Cardiac ventricle fibroblast (primary cell): Measurements from ENCODE around the gene VSTM2L. TPM values are rescaled to one million over a fixed set of nuclear protein-coding genes. Genes with fewer than 3 reads are reported as not detected.

Source experiments
- total RNA-seq: library from RNA; depleted of rRNA; stranded (reverse); fragments of >200 nt; gene quantifications from 2 replicates; pipeline ENCODE4 v1.2.3, GENCODE V29; 2015

VSTM2L gene, protein sequence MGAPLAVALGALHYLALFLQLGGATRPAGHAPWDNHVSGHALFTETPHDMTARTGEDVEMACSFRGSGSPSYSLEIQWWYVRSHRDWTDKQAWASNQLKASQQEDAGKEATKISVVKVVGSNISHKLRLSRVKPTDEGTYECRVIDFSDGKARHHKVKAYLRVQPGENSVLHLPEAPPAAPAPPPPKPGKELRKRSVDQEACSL
- 0.44 and 1.9 TPM in 2 replicates for total RNA-seq

DNA sequence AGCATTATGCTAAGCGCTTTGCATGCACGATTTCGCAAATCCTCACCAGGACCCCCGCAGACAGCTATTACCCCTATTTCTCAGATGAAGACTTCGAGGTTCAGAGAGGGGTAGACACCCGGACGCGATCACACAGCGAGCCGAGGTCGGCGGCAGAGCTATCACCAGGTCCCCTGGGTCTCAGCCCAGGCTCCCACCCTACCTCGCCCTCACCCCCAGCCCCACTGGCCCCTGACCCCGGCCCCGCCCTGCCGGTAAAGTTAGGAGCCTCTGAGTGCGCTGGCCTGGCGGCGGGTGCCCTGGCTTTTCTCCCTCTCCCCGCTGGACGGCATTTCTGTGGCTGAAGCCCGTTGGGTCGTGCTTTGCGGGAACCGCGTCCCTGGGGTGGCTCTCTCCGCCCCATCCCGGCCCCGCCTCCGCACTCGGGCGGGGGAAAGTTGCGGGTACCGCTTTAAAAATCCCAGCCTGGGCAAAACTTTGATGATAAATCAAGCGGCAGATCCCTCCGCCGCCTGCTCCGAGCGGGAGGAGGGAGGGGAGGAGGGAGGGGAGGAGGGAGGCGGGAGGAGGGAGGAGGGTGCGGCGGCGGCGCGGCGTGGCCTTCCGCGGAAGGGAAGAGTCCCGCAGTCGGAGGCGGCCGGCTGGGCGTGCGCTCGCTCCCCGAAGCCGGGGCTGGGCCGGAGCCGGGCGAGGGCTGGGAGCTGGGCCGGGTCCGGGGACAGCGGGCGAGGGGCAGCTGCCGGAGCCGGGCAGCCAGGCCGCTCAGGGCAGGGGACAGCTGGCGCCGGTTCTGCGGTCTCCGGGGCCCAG lies at the start of gene VSTM2L:
TSS of gene VSTM2L (plus strand) at position 624 of the 810 bp plus-strand sequence. CDS start 224 bp downstream, outside the sequence.

Other genes with a start within 250 kb of the VSTM2L start
- gene CTNNBL1, start 209.1 kb upstream of the VSTM2L start, total RNA-seq: 17.3 and 21.7 TPM in 2 replicates
- gene TTI1, start 130.3 kb downstream of the VSTM2L start, total RNA-seq: 7.1 and 11.1 TPM in 2 replicates
- gene RPRD1B, start 130.6 kb downstream of the VSTM2L start, total RNA-seq: 15.1 and 19.8 TPM in 2 replicates